Stimulated activated CD8-positive, alpha-beta memory T cell treated with anti-CD3 and anti-CD28 coated beads, Interleukin-4, amount 100 ng/mL, for 1 hour (primary cell): ENCODE measurements around the gene HRK.
"Not testable (repeated sequence)": the region's sequence is repeated elsewhere in the genome, so short reads cannot be mapped to it uniquely, and the experiment has no call there.

Source experiments
- DNase-seq, 2 donors: peaks; one replicate each; pipeline ENCODE4 v3.0.0-alpha.2; 2020; ENCODE audit warnings: low read depth in 2 of 2, low spot score in 1 of 2

Gene HRK

DNA sequence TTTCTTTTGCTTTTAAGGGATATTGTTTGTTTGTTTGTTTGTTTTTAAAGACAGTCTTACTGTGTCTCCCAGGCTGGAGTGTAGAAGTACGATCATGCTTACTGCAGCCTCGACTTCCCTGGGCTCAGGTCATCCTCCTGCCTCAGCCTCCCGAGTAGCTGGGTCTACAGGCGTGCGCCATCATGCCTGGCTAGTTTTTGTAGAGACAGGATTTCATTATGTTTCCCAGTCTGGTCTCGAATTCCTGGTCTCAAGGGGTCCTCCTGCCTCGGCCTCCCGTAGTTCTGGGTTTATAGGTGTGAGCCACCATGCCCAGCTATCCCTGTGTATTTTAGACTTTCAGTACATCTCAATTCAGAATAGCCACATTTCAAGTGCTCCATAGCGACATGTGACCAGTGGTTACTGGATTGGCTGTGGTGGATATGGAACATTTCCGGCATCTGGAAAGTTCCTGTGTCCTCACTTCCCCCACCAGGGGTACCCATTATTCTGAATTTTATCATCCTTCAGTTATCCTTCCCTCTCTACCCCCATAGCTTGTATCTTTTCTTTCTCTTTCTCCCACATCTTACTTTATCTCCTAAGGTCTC is 61.1 kb downstream of the HRK start:
- no peak for DNase-seq

DNA sequence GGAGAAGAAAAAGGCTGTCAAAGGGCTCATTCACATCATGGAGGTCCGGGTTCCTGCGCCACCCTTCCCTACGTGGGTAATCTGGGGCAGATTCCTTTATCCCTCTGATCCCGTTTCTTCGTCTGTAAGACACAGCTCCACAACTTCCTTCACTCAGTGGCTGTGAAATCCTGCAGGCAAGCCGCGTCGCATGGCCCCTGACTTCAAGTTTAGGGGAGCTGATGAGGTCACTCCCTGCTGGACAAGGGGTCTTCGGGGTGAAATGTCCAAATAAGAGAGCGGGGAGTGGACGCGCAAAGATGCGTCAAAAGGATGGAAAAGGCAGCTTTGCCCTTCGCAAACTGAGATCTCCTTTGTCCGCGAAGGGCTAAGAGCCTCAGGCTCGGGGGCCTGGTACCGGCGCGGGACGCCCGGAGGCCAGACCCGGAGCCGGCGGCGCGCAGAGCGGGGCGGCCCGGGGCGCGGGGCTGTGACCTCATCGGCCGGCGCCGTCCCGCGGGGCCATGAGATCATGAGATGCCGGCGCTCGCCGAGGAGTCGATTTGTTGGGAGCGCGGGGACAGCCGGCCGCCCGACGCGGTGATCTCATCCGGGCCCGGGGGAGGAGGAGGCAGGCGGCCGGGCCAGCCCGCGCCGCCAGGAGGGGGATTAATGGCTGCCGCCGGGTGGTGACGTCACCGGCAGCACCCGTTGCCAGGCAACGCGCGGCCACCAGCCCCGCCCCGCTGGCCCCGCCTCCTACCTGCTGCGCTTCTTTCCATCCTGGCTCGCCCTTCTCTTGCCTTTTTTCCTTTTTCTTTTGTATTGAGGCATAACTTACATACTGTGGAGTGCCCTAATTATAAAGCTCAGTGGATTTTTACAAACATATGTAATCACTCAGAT is 62.1 kb downstream of the HRK start:
- DNase-seq: peak; percentile 79 to 83

- no peak for DNase-seq
These were observed 62.8 kb downstream of the HRK start for GRCh38 chr12:116818341-116818856.

GRCh38 chr12:116814766-116815165 is 66.5 kb downstream of the HRK start:
- not testable (repeated sequence) for DNase-seq

DNA sequence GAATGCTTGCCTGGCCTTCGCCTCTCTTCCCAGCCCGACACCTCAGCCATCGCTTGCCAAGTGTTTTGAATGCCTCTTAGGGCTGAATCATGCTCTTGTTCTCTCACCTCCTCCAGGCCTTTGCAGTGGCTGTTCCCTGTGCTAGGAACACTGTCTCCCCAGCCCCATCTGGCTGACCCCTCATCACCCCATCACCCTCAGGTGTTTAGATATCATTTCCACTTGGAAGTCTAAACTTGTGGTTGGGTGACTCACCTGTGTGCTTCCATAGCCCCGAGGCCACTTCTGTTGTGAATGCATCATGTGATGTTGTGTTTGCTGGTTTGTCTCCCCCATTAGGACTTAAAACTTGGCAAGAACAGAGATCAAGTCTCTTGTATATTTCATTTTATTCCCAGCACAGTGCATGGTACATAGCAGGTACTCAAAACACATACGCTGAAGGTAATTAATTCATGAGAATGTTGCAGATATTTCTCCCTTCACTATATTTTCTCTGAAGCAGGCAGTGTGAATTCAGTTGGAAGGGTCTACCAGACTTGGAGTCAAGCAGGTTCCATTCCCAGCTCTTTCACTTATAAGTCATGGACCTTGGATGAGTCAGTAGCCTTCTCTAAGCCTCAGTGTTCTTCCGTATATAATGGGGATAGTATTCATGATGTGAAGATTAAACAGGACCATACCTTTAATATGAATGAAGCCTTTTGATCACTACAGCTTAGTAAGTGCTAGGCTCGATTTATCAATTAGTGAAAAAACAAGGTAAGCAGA is 67.8 kb downstream of the HRK start:
- DNase-seq: no peak

- DNase-seq: no peak
These were observed 69.0 kb downstream of the HRK start for GRCh38 chr12:116812238-116812637.

- no peak for DNase-seq
These were observed 72.8 kb downstream of the HRK start for GRCh38 chr12:116808113-116809105.

- DNase-seq: no peak
These were observed 73.7 kb downstream of the HRK start for GRCh38 chr12:116807546-116807945.

DNA sequence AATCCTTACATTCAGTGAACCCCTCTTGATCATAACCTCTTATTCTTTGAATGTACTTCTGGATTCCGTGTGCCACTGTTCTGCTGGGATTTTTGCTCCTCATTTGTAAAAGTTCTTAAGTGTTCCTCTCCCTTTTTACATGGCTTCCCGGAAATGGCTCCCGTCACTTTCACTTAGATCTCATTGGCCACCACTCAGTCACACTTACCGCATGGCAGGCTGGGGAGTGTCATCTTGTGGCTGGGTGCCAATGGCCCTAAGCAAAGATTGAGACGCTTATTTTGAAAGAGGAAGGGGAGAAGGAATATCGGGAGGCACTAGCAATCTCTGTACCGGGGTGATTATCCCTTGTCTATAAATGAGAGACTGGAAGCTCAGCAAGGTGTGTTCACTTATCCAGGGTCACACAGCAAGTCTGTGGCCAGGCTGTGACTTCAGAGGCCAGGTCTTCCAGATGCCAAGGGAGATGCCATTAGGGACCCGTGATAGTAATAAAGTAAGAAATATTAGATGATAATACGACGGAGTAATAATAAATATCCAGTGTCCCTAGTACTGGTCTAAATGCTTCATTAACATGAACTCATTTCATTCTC is 74.3 kb downstream of the HRK start:
- no peak for DNase-seq
